Midbrain (tissue), 1 donor: ENCODE measurements around the gene ARFGAP1.
"Not testable (repeated sequence)": the region's sequence is repeated elsewhere in the genome, so short reads cannot be mapped to it uniquely, and the experiment has no call there.

Experiments
- DNase-seq: peaks from one replicate; lab custom pipeline; 2025; lab: John Stamatoyannopoulos, UW

ARFGAP1 gene

GRCh38 chr20:63332488-63333240 lies 60.1 kb downstream of the ARFGAP1 start:
- no peak for DNase-seq

- DNase-seq, result no peak
Observed at GRCh38 chr20:63333241-63333836, 60.7 kb downstream of the ARFGAP1 start.

GRCh38 chr20:63334356-63334755 lies 61.7 kb downstream of the ARFGAP1 start:
- no peak for DNase-seq

GRCh38 chr20:63335060-63335459 lies 62.4 kb downstream of the ARFGAP1 start:
- not testable (repeated sequence) for DNase-seq

- no peak for DNase-seq
Observed at GRCh38 chr20:63335711-63336110, 63.1 kb downstream of the ARFGAP1 start.

- no peak for DNase-seq
Observed at GRCh38 chr20:63336232-63336752, 63.7 kb downstream of the ARFGAP1 start.

- DNase-seq, result no peak
Observed at GRCh38 chr20:63337786-63338420, 65.3 kb downstream of the ARFGAP1 start.
